ENCODE data around the gene HCRT. TPM values are rescaled to one million over a fixed set of nuclear protein-coding genes. Genes with fewer than 3 reads are reported as not detected.
"Not testable (repeated sequence)": the region's sequence is repeated elsewhere in the genome, so short reads cannot be mapped to it uniquely, and the experiment has no call there.

HCRT gene
- total RNA-seq, 2 experiments from 2014 or later, result not detected

- no peaks in the 10 kb centered on the region for H3K4me1 ChIP-seq (ENCODE audit: insufficient read depth, low read length)
- H3K4me3 Mint-ChIP-seq, result no peak overlapping the region
- DNase-seq, result no peak
- ATAC-seq (ENCODE audit: poor library complexity), result no peak
- ChIA-PET POLR2A (interaction anchor here (1.6 kb wide), 1 partner anchor 35 kb away, joined by 3 read pairs; no protein-coding TSS in a partner anchor), CTCF (no interaction called here)
- H3K36me3 Mint-ChIP-seq (ENCODE audit: low read depth), result peaks cover 86% of the 10 kb centered on the region
- no peaks in the 10 kb centered on the region for H3K9me3 ChIP-seq (ENCODE audit: control insufficient read depth in 1 of 2, insufficient read depth in 1 of 2, low read length in 2 of 2)
- H3K36me3 ChIP-seq (ENCODE audit: insufficient read depth, low read length), result peaks cover 94% of the 10 kb centered on the region
- H3K27me3 Mint-ChIP-seq, result no peaks in the 10 kb centered on the region
- TF ChIP-seq CTCF (IDR thresholded peaks at IDR 0.05), result no peak
- intact Hi-C loops (cut with DNase I, micrococcal nuclease), result no loop called here
- no peak overlapping the region for H3K27ac ChIP-seq (ENCODE audit: low read depth in 1 of 2, low read length in 2 of 2)
- H3K9me3 Mint-ChIP-seq, result no peaks in the 10 kb centered on the region
- no peaks in the 10 kb centered on the region for H3K4me1 Mint-ChIP-seq (ENCODE audit: low read depth)
- no peak overlapping the region for H3K27ac Mint-ChIP-seq
- H3K27me3 ChIP-seq (ENCODE audit: control insufficient read depth in 1 of 2, insufficient read depth in 2 of 2, low read length in 2 of 2), result no peaks in the 10 kb centered on the region
- no peak overlapping the region for H3K4me3 ChIP-seq (ENCODE audit: low read length)
Measured at GRCh38 chr17:42214156-42214555, 28.9 kb upstream of the HCRT start.

- no peaks in the 10 kb centered on the region for H3K9me3 Mint-ChIP-seq
- no peak for TF ChIP-seq CTCF (IDR thresholded peaks at IDR 0.05)
- POLR2A ChIA-PET, result interaction anchor here (0.6 to 1.5 kb wide), 2 partner anchors 18 to 1148 kb away, joined by 4 to 5 read pairs; partner anchors contain the start of gene GHDC
- H3K27me3 Mint-ChIP-seq, result no peaks in the 10 kb centered on the region
- Histone ChIP-seq H3K4me3 (ENCODE audit: low read length) (no peak overlapping the region), H3K27ac (ENCODE audit: low read depth in 1 of 2, low read length in 2 of 2) (no peak overlapping the region), H3K4me1 (ENCODE audit: insufficient read depth, low read length) (no peaks in the 10 kb centered on the region), H3K36me3 (ENCODE audit: insufficient read depth, low read length) (peaks cover 91% of the 10 kb centered on the region), H3K9me3 (ENCODE audit: control insufficient read depth in 1 of 2, insufficient read depth in 1 of 2, low read length in 2 of 2) (no peaks in the 10 kb centered on the region), H3K27me3 (ENCODE audit: control insufficient read depth in 1 of 2, insufficient read depth in 2 of 2, low read length in 2 of 2) (no peaks in the 10 kb centered on the region)
- CTCF ChIA-PET, result interaction anchor here (1.7 kb wide), 1 partner anchor 10 kb away, joined by 5 read pairs; no protein-coding TSS in a partner anchor
- DNase-seq (no peak), ATAC-seq (ENCODE audit: poor library complexity) (no peak)
- peaks cover 85% of the 10 kb centered on the region for H3K36me3 Mint-ChIP-seq (ENCODE audit: low read depth)
- no peak overlapping the region for H3K4me3 Mint-ChIP-seq
- H3K4me1 Mint-ChIP-seq (ENCODE audit: low read depth), result no peaks in the 10 kb centered on the region
- H3K27ac Mint-ChIP-seq, result no peak overlapping the region
- intact Hi-C loops (cut with DNase I, micrococcal nuclease), result no loop called here
Measured at GRCh38 chr17:42212382-42212781, 27.1 kb upstream of the HCRT start.

GRCh38 chr17:42211921-42212341 lies 26.7 kb upstream of the HCRT start:
- H3K27ac ChIP-seq (ENCODE audit: low read depth in 1 of 2, low read length in 2 of 2); ATAC-seq (ENCODE audit: poor library complexity); DNase-seq; H3K9me3 Mint-ChIP-seq; H3K27me3 Mint-ChIP-seq; H3K27ac Mint-ChIP-seq; H3K9me3 ChIP-seq (ENCODE audit: control insufficient read depth in 1 of 2, insufficient read depth in 1 of 2, low read length in 2 of 2); H3K4me3 Mint-ChIP-seq; intact Hi-C loops (cut with DNase I, micrococcal nuclease); H3K27me3 ChIP-seq (ENCODE audit: control insufficient read depth in 1 of 2, insufficient read depth in 2 of 2, low read length in 2 of 2); H3K4me3 ChIP-seq (ENCODE audit: low read length); H3K4me1 ChIP-seq (ENCODE audit: insufficient read depth, low read length); H3K4me1 Mint-ChIP-seq (ENCODE audit: low read depth): not testable (repeated sequence)
- H3K36me3 Mint-ChIP-seq (ENCODE audit: low read depth), result peaks cover 85% of the 10 kb centered on the region
- CTCF ChIA-PET, result interaction anchor here (1.7 kb wide), 1 partner anchor 10 kb away, joined by 5 read pairs; no protein-coding TSS in a partner anchor
- H3K36me3 ChIP-seq (ENCODE audit: insufficient read depth, low read length), result peaks cover 91% of the 10 kb centered on the region
- POLR2A ChIA-PET, result interaction anchor here (1.5 kb wide), 1 partner anchor 18 kb away, joined by 4 read pairs; the partner anchor contains the start of gene GHDC

GRCh38 chr17:42210046-42210445 lies 24.8 kb upstream of the HCRT start:
- no peaks in the 10 kb centered on the region for H3K4me1 Mint-ChIP-seq (ENCODE audit: low read depth)
- ATAC-seq (ENCODE audit: poor library complexity) (no peak), DNase-seq (no peak)
- H3K36me3 Mint-ChIP-seq (ENCODE audit: low read depth), result peaks cover 83% of the 10 kb centered on the region
- H3K36me3 ChIP-seq (ENCODE audit: insufficient read depth, low read length), result peaks cover 89% of the 10 kb centered on the region
- ChIA-PET CTCF (no interaction called here), POLR2A (no interaction called here)
- H3K9me3 Mint-ChIP-seq, result no peaks in the 10 kb centered on the region
- no peaks in the 10 kb centered on the region for H3K27me3 ChIP-seq (ENCODE audit: control insufficient read depth in 1 of 2, insufficient read depth in 2 of 2, low read length in 2 of 2)
- no peak overlapping the region for H3K27ac Mint-ChIP-seq
- H3K27me3 Mint-ChIP-seq, result no peaks in the 10 kb centered on the region
- intact Hi-C loops (cut with DNase I, micrococcal nuclease), result no loop called here
- H3K4me1 ChIP-seq (ENCODE audit: insufficient read depth, low read length), result no peaks in the 10 kb centered on the region
- no peak overlapping the region for H3K27ac ChIP-seq (ENCODE audit: low read depth in 1 of 2, low read length in 2 of 2)
- no peak overlapping the region for H3K4me3 ChIP-seq (ENCODE audit: low read length)
- H3K9me3 ChIP-seq (ENCODE audit: control insufficient read depth in 1 of 2, insufficient read depth in 1 of 2, low read length in 2 of 2), result no peaks in the 10 kb centered on the region
- no peak overlapping the region for H3K4me3 Mint-ChIP-seq
- TF ChIP-seq CTCF (IDR thresholded peaks at IDR 0.05), result no peak

GRCh38 chr17:42206153-42206612 lies 20.9 kb upstream of the HCRT start:
- H3K4me3 ChIP-seq (ENCODE audit: low read length); H3K9me3 ChIP-seq (ENCODE audit: control insufficient read depth in 1 of 2, insufficient read depth in 1 of 2, low read length in 2 of 2); H3K4me1 ChIP-seq (ENCODE audit: insufficient read depth, low read length); ATAC-seq (ENCODE audit: poor library complexity); DNase-seq; H3K4me3 Mint-ChIP-seq; H3K27ac ChIP-seq (ENCODE audit: low read depth in 1 of 2, low read length in 2 of 2); H3K9me3 Mint-ChIP-seq; H3K27me3 ChIP-seq (ENCODE audit: control insufficient read depth in 1 of 2, insufficient read depth in 2 of 2, low read length in 2 of 2); intact Hi-C loops (cut with DNase I, micrococcal nuclease); POLR2A ChIA-PET; H3K27me3 Mint-ChIP-seq; H3K4me1 Mint-ChIP-seq (ENCODE audit: low read depth): not testable (repeated sequence)
- Mint-ChIP-seq H3K36me3 (ENCODE audit: low read depth) (peaks cover 88% of the 10 kb centered on the region), H3K27ac (peak overlapping the region; percentile 7)
- peaks cover 85% of the 10 kb centered on the region for H3K36me3 ChIP-seq (ENCODE audit: insufficient read depth, low read length)
- CTCF ChIA-PET, result interaction anchor here (0.7 to 2.9 kb wide), 2 partner anchors 17 to 293 kb away, joined by 3 to 11 read pairs; no protein-coding TSS in a partner anchor

Measured in CD4-positive, alpha-beta T cell (primary cell).